ENCODE results near the gene CERT1. TPM values are rescaled to one million over a fixed set of nuclear protein-coding genes. Genes with fewer than 3 reads are reported as not detected.

Gene CERT1
- total and polyA plus RNA-seq, 2 donors (not counting 3 experiments of a cell fraction or from before 2014, with no cell fraction given) = 8.0 to 21.3 TPM

DNA sequence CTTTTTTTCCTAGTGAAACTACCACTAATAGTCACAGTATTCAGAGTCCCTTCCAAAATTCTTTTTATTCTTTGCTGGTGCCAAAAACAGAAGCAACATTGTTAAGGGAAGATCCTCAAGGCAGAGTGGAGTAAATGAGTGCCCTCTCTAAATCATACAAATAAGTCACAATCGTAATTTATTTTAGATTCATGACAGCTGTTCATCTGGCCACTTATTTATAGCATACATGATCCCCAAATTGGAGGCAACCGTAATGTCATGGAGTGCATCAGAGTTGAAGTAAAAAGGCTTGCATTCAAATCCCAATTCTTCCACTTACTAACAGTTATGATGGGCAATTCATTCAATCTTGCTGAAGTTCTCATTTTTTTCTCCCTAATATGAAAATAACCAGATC lies 33.7 kb upstream of the CERT1 start:
- H3K4me2 ChIP-seq (ENCODE audit: insufficient read depth, low read length) = no peak overlapping the region
- H3K9ac ChIP-seq (replicated peaks; ENCODE audit: extremely low read depth, insufficient read depth, low read length) = no peak overlapping the region
- H2AFZ ChIP-seq (ENCODE audit: low read depth, low read length) = no peak overlapping the region
- no peaks in the 10 kb centered on the region for H3K9me1 ChIP-seq (replicated peaks; ENCODE audit: control insufficient read depth, extremely low read depth, insufficient read depth, low read length)
- dilution Hi-C loops (cut with MboI; ENCODE audit: extremely low pct_ligation_motif_present, low sequenced_read_pairs) = no loop called here
- intact Hi-C loops (cut with micrococcal nuclease) = no loop called here
- no peak overlapping the region for H3K27ac ChIP-seq (ENCODE audit: insufficient read depth, low read depth, low read length)
- POLR2A ChIA-PET = no interaction called here
- DNase-seq (ENCODE audit: low read depth, low spot score) (no peak), FAIRE-seq (no peak)
- no peaks in the 10 kb centered on the region for H3K27me3 ChIP-seq (ENCODE audit: control insufficient read depth in 2 of 2, insufficient read depth in 2 of 2, low read length in 2 of 2)
- TF ChIP-seq JUN (IDR thresholded peaks at IDR 0.05; ENCODE audit: borderline replicate concordance, insufficient read depth, insufficient read length, low read depth) = no peak
- no peak for TF ChIP-seq POLR2A (IDR thresholded peaks at IDR 0.05; ENCODE audit: low read depth, low read length)
- TF ChIP-seq, protein P1, sequence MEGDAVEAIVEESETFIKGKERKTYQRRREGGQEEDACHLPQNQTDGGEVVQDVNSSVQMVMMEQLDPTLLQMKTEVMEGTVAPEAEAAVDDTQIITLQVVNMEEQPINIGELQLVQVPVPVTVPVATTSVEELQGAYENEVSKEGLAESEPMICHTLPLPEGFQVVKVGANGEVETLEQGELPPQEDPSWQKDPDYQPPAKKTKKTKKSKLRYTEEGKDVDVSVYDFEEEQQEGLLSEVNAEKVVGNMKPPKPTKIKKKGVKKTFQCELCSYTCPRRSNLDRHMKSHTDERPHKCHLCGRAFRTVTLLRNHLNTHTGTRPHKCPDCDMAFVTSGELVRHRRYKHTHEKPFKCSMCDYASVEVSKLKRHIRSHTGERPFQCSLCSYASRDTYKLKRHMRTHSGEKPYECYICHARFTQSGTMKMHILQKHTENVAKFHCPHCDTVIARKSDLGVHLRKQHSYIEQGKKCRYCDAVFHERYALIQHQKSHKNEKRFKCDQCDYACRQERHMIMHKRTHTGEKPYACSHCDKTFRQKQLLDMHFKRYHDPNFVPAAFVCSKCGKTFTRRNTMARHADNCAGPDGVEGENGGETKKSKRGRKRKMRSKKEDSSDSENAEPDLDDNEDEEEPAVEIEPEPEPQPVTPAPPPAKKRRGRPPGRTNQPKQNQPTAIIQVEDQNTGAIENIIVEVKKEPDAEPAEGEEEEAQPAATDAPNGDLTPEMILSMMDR (IDR thresholded peaks at IDR 0.05; ENCODE audit: extremely low read depth in 1 of 2, insufficient read depth in 1 of 2, low read depth in 1 of 2, low read length in 2 of 2) = no peak
- TF ChIP-seq, protein P2, sequence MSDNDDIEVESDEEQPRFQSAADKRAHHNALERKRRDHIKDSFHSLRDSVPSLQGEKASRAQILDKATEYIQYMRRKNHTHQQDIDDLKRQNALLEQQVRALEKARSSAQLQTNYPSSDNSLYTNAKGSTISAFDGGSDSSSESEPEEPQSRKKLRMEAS (IDR thresholded peaks at IDR 0.05; ENCODE audit: insufficient read depth, insufficient read length) = no peak
- no peak for TF ChIP-seq MYC (IDR thresholded peaks at IDR 0.05; ENCODE audit: low read depth, low read length)
- no peak for TF ChIP-seq FOS (IDR thresholded peaks at IDR 0.05; ENCODE audit: borderline replicate concordance, insufficient read depth, low read length)
- TF ChIP-seq EZH2 (IDR thresholded peaks at IDR 0.05; ENCODE audit: borderline replicate concordance, low read depth, low read length, severe bottlenecking) = no peak
- TF ChIP-seq GATA2 (IDR thresholded peaks at IDR 0.05; ENCODE audit: insufficient read depth, insufficient read length, low read depth, low read length) = no peak
- TF ChIP-seq POLR2AphosphoS5 (IDR thresholded peaks at IDR 0.05; ENCODE audit: insufficient read depth, low read depth, low read length) = no peak
- H3K4me1 ChIP-seq (ENCODE audit: control insufficient read depth, extremely low read depth, insufficient read depth, low read length) = no peaks in the 10 kb centered on the region
- H4K20me1 ChIP-seq (replicated peaks; ENCODE audit: control insufficient read depth, extremely low read depth, insufficient read depth, low read length) = peaks cover 3% of the 10 kb centered on the region
- no peaks in the 10 kb centered on the region for H3K9me3 ChIP-seq (replicated peaks; ENCODE audit: control insufficient read depth, insufficient read depth, low read length)
- H3K4me3 ChIP-seq (replicated peaks in 1 of 3; ENCODE audit: insufficient read depth in 1 of 3, low read depth in 1 of 3, low read length in 3 of 3) = no peak overlapping the region
- no peaks in the 10 kb centered on the region for H3K36me3 ChIP-seq (ENCODE audit: control insufficient read depth in 2 of 2, extremely low read depth in 1 of 2, insufficient read depth in 2 of 2, low read length in 2 of 2)
- CTCF ChIA-PET = no interaction called here
- H3K79me2 ChIP-seq (ENCODE audit: control insufficient read depth, insufficient read depth, low read length) = peaks cover 2% of the 10 kb centered on the region
- no TSS peak for BruUV-seq (replicated peaks)

Measured in endothelial cell of umbilical vein (primary cell).